SK-N-SH treated with all-trans-retinoic acid at 6 μM for 48 hours (cell line): Measurements from ENCODE around the gene CPSF4L.

Experiments used
- ATAC-seq: fragments of 200-7000 bp; cut with Tn5 transposase; 3 replicates; pipeline ENCODE4 v1.9.1; 2020; ENCODE audit warnings: mild to moderate bottlenecking, moderate library complexity
- BACH2 ChIP-seq: fragments of 250-450 bp; sonication (Bioruptor Pico); IDR thresholded peaks from 2 replicates; pipeline ENCODE4 v1.9.0; 2021; ENCODE audit warnings: mild to moderate bottlenecking, borderline replicate concordance
- CSDC2 ChIP-seq: fragments of 250-450 bp; sonication (Bioruptor Pico); IDR thresholded peaks from 2 replicates; pipeline ENCODE4 v1.5.0; 2020; ENCODE audit warnings: mild to moderate bottlenecking, moderate library complexity
- ESRRG ChIP-seq: fragments of 250-450 bp; sonication (Bioruptor Pico); IDR thresholded peaks from 2 replicates; pipeline ENCODE4 v1.6.1; 2021; ENCODE audit warnings: mild to moderate bottlenecking
- GLIS3 ChIP-seq: fragments of 250-450 bp; sonication (Bioruptor Pico); IDR thresholded peaks from 2 replicates; pipeline ENCODE4 v1.5.0; 2020; ENCODE audit warnings: mild to moderate bottlenecking, moderate library complexity
- ISL1 ChIP-seq: fragments of 250-450 bp; sonication (Bioruptor Pico); IDR thresholded peaks from 2 replicates; pipeline ENCODE4 v2.1.2; 2022; ENCODE audit warnings: mild to moderate bottlenecking, moderate library complexity
- OSR1 ChIP-seq: fragments of 250-450 bp; sonication (Bioruptor Pico); IDR thresholded peaks from 2 replicates; pipeline ENCODE4 v1.8.0; 2022; ENCODE audit warnings: moderate library complexity, mild to moderate bottlenecking, inconsistent platforms
- PPARA ChIP-seq: fragments of 250-450 bp; sonication (Bioruptor Pico); IDR thresholded peaks from 2 replicates; pipeline ENCODE4 v1.5.0; 2020; ENCODE audit warnings: mild to moderate bottlenecking, borderline replicate concordance
- RARB ChIP-seq: fragments of 250-450 bp; sonication (Bioruptor Pico); IDR thresholded peaks from 2 replicates; pipeline ENCODE4 v1.8.0; 2021; ENCODE audit warnings: mild to moderate bottlenecking, moderate library complexity
- SNAI2 ChIP-seq: fragments of 250-450 bp; sonication (Bioruptor Pico); IDR thresholded peaks from 2 replicates; pipeline ENCODE4 v1.5.0; 2020; ENCODE audit warnings: mild to moderate bottlenecking, moderate library complexity
- TCF4 ChIP-seq: fragments of 250-450 bp; sonication (Bioruptor Pico); IDR thresholded peaks from 2 replicates; pipeline ENCODE4 v1.8.0; 2021; ENCODE audit warnings: mild to moderate bottlenecking, moderate library complexity, borderline replicate concordance
- TOX ChIP-seq: fragments of 250-450 bp; sonication (Bioruptor Pico); IDR thresholded peaks from 2 replicates; pipeline ENCODE4 v1.8.0; 2021; ENCODE audit warnings: mild to moderate bottlenecking, moderate library complexity, borderline replicate concordance
- ZC3H10 ChIP-seq: fragments of 250-450 bp; sonication (Bioruptor Pico); IDR thresholded peaks from 2 replicates; pipeline ENCODE4 v1.5.1; 2021; ENCODE audit warnings: mild to moderate bottlenecking, moderate library complexity
- ZFP3 ChIP-seq: fragments of 250-450 bp; sonication (Bioruptor Pico); IDR thresholded peaks from 2 replicates; pipeline ENCODE4 v1.5.0; 2020; ENCODE audit warnings: mild to moderate bottlenecking, moderate library complexity
- ZFP30 ChIP-seq: fragments of 450-650 bp; formaldehyde crosslinking; IDR thresholded peaks from 2 replicates; pipeline ENCODE4 v1.5.0; 2022; ENCODE audit warnings: mild to moderate bottlenecking, moderate library complexity
- ZNF565 ChIP-seq: fragments of 450-650 bp; formaldehyde crosslinking; conservative IDR thresholded peaks from 2 replicates; pipeline ENCODE4 v1.5.0; 2020; ENCODE audit warnings: low read depth, mild to moderate bottlenecking, moderate library complexity
- ZNF70 ChIP-seq: fragments of 450-650 bp; formaldehyde crosslinking; IDR thresholded peaks from 2 replicates; pipeline ENCODE4 v1.5.0; 2020; ENCODE audit warnings: mild to moderate bottlenecking, moderate library complexity
- ZNF8 ChIP-seq: fragments of 450-650 bp; formaldehyde crosslinking; IDR thresholded peaks from 2 replicates; pipeline ENCODE4 v1.5.0; 2020; ENCODE audit warnings: mild to moderate bottlenecking, moderate library complexity
- TF ChIP-seq, protein P1 (sequence below): fragments of 250-450 bp; sonication (Bioruptor Pico); IDR thresholded peaks from 2 replicates; pipeline ENCODE4 v1.8.0; 2020; ENCODE audit warnings: mild to moderate bottlenecking, moderate library complexity, borderline replicate concordance
- TF ChIP-seq, protein P2 (sequence below): fragments of 250-450 bp; sonication (Bioruptor Pico); IDR thresholded peaks from 2 replicates; pipeline ENCODE4 v1.5.0; 2020; ENCODE audit warnings: mild to moderate bottlenecking, moderate library complexity
- TF ChIP-seq, protein P3 (sequence below): fragments of 250-450 bp; sonication (Bioruptor Pico); IDR thresholded peaks from 2 replicates; pipeline ENCODE4 v1.8.0; 2021; ENCODE audit warnings: low read depth, mild to moderate bottlenecking, moderate library complexity, borderline replicate concordance
- TF ChIP-seq, protein P4 (sequence below): fragments of 250-450 bp; sonication (Bioruptor Pico); IDR thresholded peaks from 2 replicates; pipeline ENCODE4 v1.5.1; 2020; ENCODE audit warnings: low read depth, mild to moderate bottlenecking, moderate library complexity

Gene CPSF4L

DNA sequence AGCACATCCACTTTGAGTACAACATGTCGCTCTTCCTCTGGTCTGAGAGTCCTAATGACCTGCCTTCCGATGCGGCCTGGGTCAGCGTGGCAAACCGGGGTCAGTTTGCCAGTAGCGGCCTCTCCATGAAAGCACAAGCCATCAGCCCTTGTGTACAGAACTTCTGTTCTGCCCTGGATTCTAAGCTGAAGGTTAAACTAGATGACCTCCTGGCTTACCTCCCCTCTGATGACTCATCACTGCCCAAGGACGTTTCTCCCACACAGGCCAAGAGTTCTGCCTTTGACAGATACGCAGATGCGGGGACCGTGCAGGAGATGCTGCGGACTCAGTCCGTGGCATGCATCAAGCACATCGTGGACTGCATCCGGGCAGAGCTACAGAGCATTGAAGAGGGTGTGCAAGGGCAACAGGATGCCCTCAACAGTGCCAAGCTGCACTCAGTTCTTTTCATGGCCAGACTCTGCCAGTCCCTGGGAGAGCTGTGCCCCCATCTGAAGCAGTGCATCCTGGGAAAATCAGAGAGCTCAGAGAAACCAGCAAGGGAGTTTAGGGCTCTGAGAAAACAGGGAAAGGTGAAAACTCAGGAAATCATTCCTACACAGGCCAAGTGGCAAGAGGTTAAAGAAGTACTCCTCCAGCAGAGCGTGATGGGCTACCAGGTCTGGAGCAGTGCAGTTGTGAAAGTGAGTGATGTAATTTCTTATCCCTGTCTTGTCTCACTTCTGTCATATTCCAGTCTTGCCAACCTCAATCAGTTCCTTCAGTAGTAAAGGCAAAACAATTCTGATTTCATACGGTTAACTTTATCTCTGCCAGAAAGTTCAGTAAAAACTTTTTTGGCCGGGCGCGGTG lies 60.2 kb downstream of the CPSF4L start:
- TF ChIP-seq, protein P1, sequence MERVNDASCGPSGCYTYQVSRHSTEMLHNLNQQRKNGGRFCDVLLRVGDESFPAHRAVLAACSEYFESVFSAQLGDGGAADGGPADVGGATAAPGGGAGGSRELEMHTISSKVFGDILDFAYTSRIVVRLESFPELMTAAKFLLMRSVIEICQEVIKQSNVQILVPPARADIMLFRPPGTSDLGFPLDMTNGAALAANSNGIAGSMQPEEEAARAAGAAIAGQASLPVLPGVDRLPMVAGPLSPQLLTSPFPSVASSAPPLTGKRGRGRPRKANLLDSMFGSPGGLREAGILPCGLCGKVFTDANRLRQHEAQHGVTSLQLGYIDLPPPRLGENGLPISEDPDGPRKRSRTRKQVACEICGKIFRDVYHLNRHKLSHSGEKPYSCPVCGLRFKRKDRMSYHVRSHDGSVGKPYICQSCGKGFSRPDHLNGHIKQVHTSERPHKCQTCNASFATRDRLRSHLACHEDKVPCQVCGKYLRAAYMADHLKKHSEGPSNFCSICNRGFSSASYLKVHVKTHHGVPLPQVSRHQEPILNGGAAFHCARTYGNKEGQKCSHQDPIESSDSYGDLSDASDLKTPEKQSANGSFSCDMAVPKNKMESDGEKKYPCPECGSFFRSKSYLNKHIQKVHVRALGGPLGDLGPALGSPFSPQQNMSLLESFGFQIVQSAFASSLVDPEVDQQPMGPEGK (CRISPR knock-in tag): no peak
- TF ChIP-seq PPARA: no peak
- no peak for TF ChIP-seq ZFP3 (CRISPR knock-in tag)
- TF ChIP-seq OSR1 (CRISPR knock-in tag): no peak
- no peak for TF ChIP-seq ZFP30 (CRISPR knock-in tag)
- no peak for TF ChIP-seq TCF4 (CRISPR knock-in tag)
- no peak for TF ChIP-seq ZC3H10 (CRISPR knock-in tag)
- TF ChIP-seq, protein P2, sequence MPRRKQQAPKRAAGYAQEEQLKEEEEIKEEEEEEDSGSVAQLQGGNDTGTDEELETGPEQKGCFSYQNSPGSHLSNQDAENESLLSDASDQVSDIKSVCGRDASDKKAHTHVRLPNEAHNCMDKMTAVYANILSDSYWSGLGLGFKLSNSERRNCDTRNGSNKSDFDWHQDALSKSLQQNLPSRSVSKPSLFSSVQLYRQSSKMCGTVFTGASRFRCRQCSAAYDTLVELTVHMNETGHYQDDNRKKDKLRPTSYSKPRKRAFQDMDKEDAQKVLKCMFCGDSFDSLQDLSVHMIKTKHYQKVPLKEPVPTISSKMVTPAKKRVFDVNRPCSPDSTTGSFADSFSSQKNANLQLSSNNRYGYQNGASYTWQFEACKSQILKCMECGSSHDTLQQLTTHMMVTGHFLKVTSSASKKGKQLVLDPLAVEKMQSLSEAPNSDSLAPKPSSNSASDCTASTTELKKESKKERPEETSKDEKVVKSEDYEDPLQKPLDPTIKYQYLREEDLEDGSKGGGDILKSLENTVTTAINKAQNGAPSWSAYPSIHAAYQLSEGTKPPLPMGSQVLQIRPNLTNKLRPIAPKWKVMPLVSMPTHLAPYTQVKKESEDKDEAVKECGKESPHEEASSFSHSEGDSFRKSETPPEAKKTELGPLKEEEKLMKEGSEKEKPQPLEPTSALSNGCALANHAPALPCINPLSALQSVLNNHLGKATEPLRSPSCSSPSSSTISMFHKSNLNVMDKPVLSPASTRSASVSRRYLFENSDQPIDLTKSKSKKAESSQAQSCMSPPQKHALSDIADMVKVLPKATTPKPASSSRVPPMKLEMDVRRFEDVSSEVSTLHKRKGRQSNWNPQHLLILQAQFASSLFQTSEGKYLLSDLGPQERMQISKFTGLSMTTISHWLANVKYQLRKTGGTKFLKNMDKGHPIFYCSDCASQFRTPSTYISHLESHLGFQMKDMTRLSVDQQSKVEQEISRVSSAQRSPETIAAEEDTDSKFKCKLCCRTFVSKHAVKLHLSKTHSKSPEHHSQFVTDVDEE (CRISPR knock-in tag): no peak
- TF ChIP-seq SNAI2 (CRISPR knock-in tag): no peak
- TF ChIP-seq ZNF565: no peak
- no peak for TF ChIP-seq ESRRG (CRISPR knock-in tag)
- TF ChIP-seq, protein P3, sequence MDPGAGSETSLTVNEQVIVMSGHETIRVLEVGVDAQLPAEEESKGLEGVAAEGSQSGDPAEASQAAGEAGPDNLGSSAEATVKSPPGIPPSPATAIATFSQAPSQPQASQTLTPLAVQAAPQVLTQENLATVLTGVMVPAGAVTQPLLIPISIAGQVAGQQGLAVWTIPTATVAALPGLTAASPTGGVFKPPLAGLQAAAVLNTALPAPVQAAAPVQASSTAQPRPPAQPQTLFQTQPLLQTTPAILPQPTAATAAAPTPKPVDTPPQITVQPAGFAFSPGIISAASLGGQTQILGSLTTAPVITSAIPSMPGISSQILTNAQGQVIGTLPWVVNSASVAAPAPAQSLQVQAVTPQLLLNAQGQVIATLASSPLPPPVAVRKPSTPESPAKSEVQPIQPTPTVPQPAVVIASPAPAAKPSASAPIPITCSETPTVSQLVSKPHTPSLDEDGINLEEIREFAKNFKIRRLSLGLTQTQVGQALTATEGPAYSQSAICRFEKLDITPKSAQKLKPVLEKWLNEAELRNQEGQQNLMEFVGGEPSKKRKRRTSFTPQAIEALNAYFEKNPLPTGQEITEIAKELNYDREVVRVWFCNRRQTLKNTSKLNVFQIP (CRISPR knock-in tag): no peak
- TF ChIP-seq CSDC2: no peak
- no peak for TF ChIP-seq ZNF8 (CRISPR knock-in tag)
- TF ChIP-seq ISL1 (CRISPR knock-in tag): no peak
- no peak for TF ChIP-seq ZNF70
- TF ChIP-seq, protein P4, sequence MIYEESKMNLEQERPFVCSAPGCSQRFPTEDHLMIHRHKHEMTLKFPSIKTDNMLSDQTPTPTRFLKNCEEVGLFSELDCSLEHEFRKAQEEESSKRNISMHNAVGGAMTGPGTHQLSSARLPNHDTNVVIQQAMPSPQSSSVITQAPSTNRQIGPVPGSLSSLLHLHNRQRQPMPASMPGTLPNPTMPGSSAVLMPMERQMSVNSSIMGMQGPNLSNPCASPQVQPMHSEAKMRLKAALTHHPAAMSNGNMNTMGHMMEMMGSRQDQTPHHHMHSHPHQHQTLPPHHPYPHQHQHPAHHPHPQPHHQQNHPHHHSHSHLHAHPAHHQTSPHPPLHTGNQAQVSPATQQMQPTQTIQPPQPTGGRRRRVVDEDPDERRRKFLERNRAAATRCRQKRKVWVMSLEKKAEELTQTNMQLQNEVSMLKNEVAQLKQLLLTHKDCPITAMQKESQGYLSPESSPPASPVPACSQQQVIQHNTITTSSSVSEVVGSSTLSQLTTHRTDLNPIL (CRISPR knock-in tag): no peak
- ATAC-seq: peak; percentile 8; the same call in 2 of the 3 replicates

DNA sequence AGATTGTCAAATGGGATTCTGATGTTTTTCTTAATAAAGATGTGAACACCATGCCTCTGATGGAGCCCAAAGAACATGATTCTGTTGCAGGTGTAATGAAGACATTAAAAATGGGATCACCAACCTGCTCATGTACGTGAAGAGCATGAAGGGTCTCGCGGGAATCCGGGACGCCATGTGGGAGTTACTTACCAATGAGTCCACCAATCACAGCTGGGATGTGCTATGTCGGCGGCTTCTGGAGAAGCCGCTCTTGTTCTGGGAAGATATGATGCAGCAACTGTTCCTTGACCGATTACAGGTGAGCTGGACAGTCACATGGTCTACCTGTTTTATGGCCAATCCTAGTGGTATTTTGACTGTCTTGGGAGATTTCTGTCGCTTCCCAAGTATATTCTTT lies 61.2 kb downstream of the CPSF4L start:
- no peak for TF ChIP-seq ZC3H10 (CRISPR knock-in tag)
- no peak for TF ChIP-seq GLIS3 (CRISPR knock-in tag)
- TF ChIP-seq RARB (CRISPR knock-in tag): no peak
- no peak for TF ChIP-seq TOX
- TF ChIP-seq ZNF565: no peak
- TF ChIP-seq ISL1 (CRISPR knock-in tag): no peak
- no peak for TF ChIP-seq PPARA
- no peak for TF ChIP-seq ZFP30 (CRISPR knock-in tag)
- no peak for TF ChIP-seq BACH2 (CRISPR knock-in tag)
- TF ChIP-seq, protein P2 (CRISPR knock-in tag): no peak
- no peak for TF ChIP-seq TCF4 (CRISPR knock-in tag)
- TF ChIP-seq ZNF8 (CRISPR knock-in tag): no peak
- ATAC-seq: no peak
